Upper lobe of right lung (tissue), 1 donor: ENCODE results near the gene LYPD6B. TPM values are rescaled to one million over a fixed set of nuclear protein-coding genes. Genes with fewer than 3 reads are reported as not detected.

Experiments
- ATAC-seq: fragments of 200-7000 bp; cut with Tn5 transposase; one replicate; pipeline ENCODE4 v1.9.1; 2020; ENCODE audit warnings: mild to moderate bottlenecking, moderate library complexity
- DNase-seq: peaks from one replicate; pipeline ENCODE4 v3.0.0-alpha.2; 2020
- H3K27ac ChIP-seq: fragments of 200-600 bp; one replicate; pipeline ENCODE4 v1.8.0; 2022
- H3K27me3 ChIP-seq: fragments of 200-600 bp; one replicate; pipeline ENCODE4 v1.8.0; 2022; ENCODE audit warnings: mild to moderate bottlenecking
- H3K36me3 ChIP-seq: fragments of 200-600 bp; one replicate; pipeline ENCODE4 v1.8.0; 2022
- H3K4me1 ChIP-seq: fragments of 200-600 bp; one replicate; pipeline ENCODE4 v1.8.0; 2022
- H3K4me3 ChIP-seq: fragments of 200-600 bp; one replicate; pipeline ENCODE4 v1.8.0; 2022; ENCODE audit warnings: mild to moderate bottlenecking
- H3K9me3 ChIP-seq: fragments of 200-600 bp; one replicate; pipeline ENCODE4 v1.8.0; 2022
- intact Hi-C: fragments of 100-400 bp; cut with DNase I; formaldehyde crosslinking; loops from one replicate; pipeline ENCODE4 v1.11.0; 2022
- total RNA-seq: library from RNA; stranded (reverse); fragmentation: NEBNext Ultra II Directional; extraction: Animal tissue kit (Norgen Biotek cat#: 25700); gene quantifications from one replicate; pipeline ENCODE4 v1.2.1, GENCODE V29; 2021
- TF ChIP-seq, protein P1 (sequence below): fragments of 200-600 bp; IDR thresholded peaks from one replicate; pipeline ENCODE4 v1.8.0; 2022; ENCODE audit warnings: antibody characterized with exemption
- donor health status: DM: no; HTN: yes; CAD: no; lungs with severe emphysema.

The LYPD6B gene
- total RNA-seq, 1 donor from 2014 or later = 0.78 TPM

DNA sequence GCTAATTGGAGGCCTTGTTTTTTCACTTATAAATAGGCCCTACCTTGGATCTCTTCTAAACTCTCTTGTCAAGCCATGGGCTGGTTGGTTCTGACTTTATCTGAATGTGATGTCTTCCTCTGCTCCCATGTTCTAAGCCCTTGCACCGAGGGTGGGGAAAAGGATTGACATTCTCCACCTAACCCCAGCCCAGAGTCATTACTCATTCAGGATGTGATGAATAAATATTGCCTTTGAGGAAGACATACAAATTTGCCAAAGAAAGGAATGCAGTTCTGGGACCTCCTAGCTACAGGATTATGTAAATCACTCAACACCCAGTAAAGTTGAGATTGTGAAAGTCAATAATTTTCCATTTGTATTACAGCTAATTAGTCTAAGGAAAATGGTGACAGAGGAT lies 149.8 kb downstream of the LYPD6B start:
- TF ChIP-seq, protein P1, sequence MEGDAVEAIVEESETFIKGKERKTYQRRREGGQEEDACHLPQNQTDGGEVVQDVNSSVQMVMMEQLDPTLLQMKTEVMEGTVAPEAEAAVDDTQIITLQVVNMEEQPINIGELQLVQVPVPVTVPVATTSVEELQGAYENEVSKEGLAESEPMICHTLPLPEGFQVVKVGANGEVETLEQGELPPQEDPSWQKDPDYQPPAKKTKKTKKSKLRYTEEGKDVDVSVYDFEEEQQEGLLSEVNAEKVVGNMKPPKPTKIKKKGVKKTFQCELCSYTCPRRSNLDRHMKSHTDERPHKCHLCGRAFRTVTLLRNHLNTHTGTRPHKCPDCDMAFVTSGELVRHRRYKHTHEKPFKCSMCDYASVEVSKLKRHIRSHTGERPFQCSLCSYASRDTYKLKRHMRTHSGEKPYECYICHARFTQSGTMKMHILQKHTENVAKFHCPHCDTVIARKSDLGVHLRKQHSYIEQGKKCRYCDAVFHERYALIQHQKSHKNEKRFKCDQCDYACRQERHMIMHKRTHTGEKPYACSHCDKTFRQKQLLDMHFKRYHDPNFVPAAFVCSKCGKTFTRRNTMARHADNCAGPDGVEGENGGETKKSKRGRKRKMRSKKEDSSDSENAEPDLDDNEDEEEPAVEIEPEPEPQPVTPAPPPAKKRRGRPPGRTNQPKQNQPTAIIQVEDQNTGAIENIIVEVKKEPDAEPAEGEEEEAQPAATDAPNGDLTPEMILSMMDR = no peak
- Histone ChIP-seq H3K27me3 (no peaks in the 10 kb centered on the region), H3K36me3 (no peaks in the 10 kb centered on the region)

GRCh38 chr2:149189769-149190168 lies 151.3 kb downstream of the LYPD6B start:
- intact Hi-C loops = no loop called here
- ATAC-seq = no peak
- Histone ChIP-seq H3K9me3 (no peaks in the 10 kb centered on the region), H3K27me3 (no peaks in the 10 kb centered on the region), H3K4me3 (no peak overlapping the region), H3K4me1 (no peaks in the 10 kb centered on the region), H3K36me3 (no peaks in the 10 kb centered on the region), H3K27ac (no peak overlapping the region)
- no peak for DNase-seq
- TF ChIP-seq, protein P1 = no peak

More for the DNA sequence above, 149.8 kb downstream of the LYPD6B start:
- intact Hi-C loops = no loop called here
- ATAC-seq (no peak), DNase-seq (no peak)
- H3K27ac ChIP-seq = no peak overlapping the region
- no peak overlapping the region for H3K4me3 ChIP-seq
- no peaks in the 10 kb centered on the region for H3K9me3 ChIP-seq
- H3K4me1 ChIP-seq = no peaks in the 10 kb centered on the region

DNA sequence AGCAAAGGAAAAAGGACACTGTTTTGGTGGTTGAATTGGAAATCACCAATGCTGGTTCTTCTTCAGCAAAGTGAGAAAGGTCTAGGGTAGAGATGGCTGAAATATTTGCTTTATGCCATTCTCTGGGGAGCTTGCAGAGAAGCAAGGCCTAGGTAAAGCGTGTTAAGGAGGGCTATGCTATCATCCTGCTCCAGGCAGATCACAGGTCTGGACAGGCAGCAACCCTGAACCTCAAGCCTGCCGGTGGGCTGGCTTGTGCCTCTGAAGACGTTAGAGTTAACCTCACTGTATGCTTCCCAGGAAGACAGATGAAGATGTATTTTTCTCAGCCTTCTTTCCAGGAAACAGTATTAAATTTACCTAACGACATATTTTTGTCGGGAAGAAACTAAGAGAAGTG lies 153.4 kb downstream of the LYPD6B start:
- Histone ChIP-seq H3K9me3 (no peaks in the 10 kb centered on the region), H3K27ac (no peak overlapping the region), H3K4me1 (no peaks in the 10 kb centered on the region), H3K4me3 (no peak overlapping the region), H3K27me3 (no peaks in the 10 kb centered on the region), H3K36me3 (no peaks in the 10 kb centered on the region)
- DNase-seq = no peak
- ATAC-seq = no peak
- TF ChIP-seq, protein P1 = no peak
- intact Hi-C loops = no loop called here

DNA sequence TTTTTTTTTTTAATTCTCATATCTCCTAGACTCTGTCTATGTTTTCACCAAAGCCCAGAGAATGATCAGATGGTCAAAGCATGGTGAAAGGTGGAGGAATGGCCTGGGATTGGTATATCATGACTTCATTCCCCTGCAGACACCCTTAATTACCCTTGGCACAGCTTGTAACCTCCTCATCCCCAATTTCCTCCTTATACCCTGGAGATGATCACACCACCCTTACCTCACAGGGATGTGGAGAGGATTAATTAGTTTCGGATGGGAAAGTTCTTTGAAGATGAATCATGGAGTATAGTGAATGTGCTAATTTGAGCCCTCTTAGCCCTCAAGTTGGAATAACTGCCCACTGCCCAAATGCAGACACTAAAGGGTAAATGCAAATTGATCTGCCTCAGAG lies 153.9 kb downstream of the LYPD6B start:
- H3K9me3 ChIP-seq = no peaks in the 10 kb centered on the region
- no peak for DNase-seq
- intact Hi-C loops = no loop called here
- H3K27ac ChIP-seq = no peak overlapping the region
- H3K4me1 ChIP-seq = no peaks in the 10 kb centered on the region
- TF ChIP-seq, protein P1 = no peak
- no peak overlapping the region for H3K4me3 ChIP-seq
- no peaks in the 10 kb centered on the region for H3K27me3 ChIP-seq
- no peak for ATAC-seq
- H3K36me3 ChIP-seq = no peaks in the 10 kb centered on the region

- DNase-seq (no peak), ATAC-seq (no peak)
- H3K27me3 ChIP-seq = no peaks in the 10 kb centered on the region
- H3K4me1 ChIP-seq = no peaks in the 10 kb centered on the region
- H3K9me3 ChIP-seq = no peaks in the 10 kb centered on the region
- H3K4me3 ChIP-seq = no peak overlapping the region
- H3K27ac ChIP-seq = no peak overlapping the region
- no peaks in the 10 kb centered on the region for H3K36me3 ChIP-seq
- intact Hi-C loops = no loop called here
- TF ChIP-seq, protein P1 = no peak
These were observed 161.6 kb downstream of the LYPD6B start for GRCh38 chr2:149200109-149200520.

- TF ChIP-seq, protein P1 = no peak
- H3K4me1 ChIP-seq = no peaks in the 10 kb centered on the region
- H3K36me3 ChIP-seq = no peaks in the 10 kb centered on the region
- no peak for DNase-seq
- ATAC-seq = no peak
- no peaks in the 10 kb centered on the region for H3K27me3 ChIP-seq
- intact Hi-C loops = no loop called here
- no peak overlapping the region for H3K4me3 ChIP-seq
- H3K27ac ChIP-seq = no peak overlapping the region
- no peaks in the 10 kb centered on the region for H3K9me3 ChIP-seq
These were observed 166.2 kb downstream of the LYPD6B start for GRCh38 chr2:149204686-149205085.
